ENCODE measurements around the gene MS4A3.
"Not testable (repeated sequence)": the region's sequence is repeated elsewhere in the genome, so short reads cannot be mapped to it uniquely, and the experiment has no call there.

The MS4A3 gene

GRCh38 chr11:60056349-60056969, at the start of gene MS4A3:
TSS of gene MS4A3 (plus strand) at chr11:60056665. CDS start at chr11:60061161, 4,496 bp downstream.
- DNase-seq, result no peak

- no peak for DNase-seq
Measured at GRCh38 chr11:60016881-60017280, 39.6 kb upstream of the MS4A3 start, which contains the start of gene OOSP4B. TSS of gene OOSP4B (plus strand) at chr11:60017181.

GRCh38 chr11:60018058-60018457, 38.4 kb upstream of the MS4A3 start:
- DNase-seq, result no peak

- peak; percentile 11 for DNase-seq
Measured at GRCh38 chr11:60020376-60020775, 36.1 kb upstream of the MS4A3 start.

GRCh38 chr11:60029015-60029632, 27.3 kb upstream of the MS4A3 start:
- DNase-seq, result no peak

GRCh38 chr11:60040109-60040508, 16.4 kb upstream of the MS4A3 start, which contains the start of gene OOSP2:
TSS of gene OOSP2 (plus strand) at chr11:60040409. CDS start at chr11:60040460, 51 bp downstream.
- no peak for DNase-seq

- DNase-seq, result not testable (repeated sequence)
Measured at GRCh38 chr11:60050422-60050821, 6.0 kb upstream of the MS4A3 start.

- DNase-seq, result not testable (repeated sequence)
Measured at GRCh38 chr11:60050839-60051238, 5.6 kb upstream of the MS4A3 start.

GRCh38 chr11:60059052-60059451, 2.6 kb downstream of the MS4A3 start:
- DNase-seq, result no peak

- no peak for DNase-seq
Measured at GRCh38 chr11:60059521-60060240, 3.2 kb downstream of the MS4A3 start.

GRCh38 chr11:60064111-60064510, 7.6 kb downstream of the MS4A3 start:
- DNase-seq, result no peak

- no peak for DNase-seq
Measured at GRCh38 chr11:60065801-60066200, 9.3 kb downstream of the MS4A3 start.

GRCh38 chr11:60069450-60069849, 13.0 kb downstream of the MS4A3 start:
- no peak for DNase-seq

- DNase-seq, result not testable (repeated sequence)
Measured at GRCh38 chr11:60071644-60072043, 15.2 kb downstream of the MS4A3 start.

GRCh38 chr11:60077216-60077817, 20.9 kb downstream of the MS4A3 start:
- DNase-seq, result no peak

- DNase-seq, result no peak
Measured at GRCh38 chr11:60077981-60078380, 21.5 kb downstream of the MS4A3 start.

GRCh38 chr11:60078745-60079144, 22.3 kb downstream of the MS4A3 start:
- DNase-seq, result no peak

- no peak for DNase-seq
Measured at GRCh38 chr11:60080535-60080934, 24.1 kb downstream of the MS4A3 start.

GRCh38 chr11:60084631-60085273, 28.3 kb downstream of the MS4A3 start:
- no peak for DNase-seq

- DNase-seq, result no peak
Measured at GRCh38 chr11:60085909-60086308, 29.4 kb downstream of the MS4A3 start.

GRCh38 chr11:60087239-60087638, 30.8 kb downstream of the MS4A3 start:
- no peak for DNase-seq

GRCh38 chr11:60088364-60088763, 31.9 kb downstream of the MS4A3 start, which contains the start of gene MS4A2:
TSS of gene MS4A2 (plus strand) at chr11:60088664. CDS start at chr11:60088766, 102 bp downstream.
- no peak for DNase-seq
